ENCODE data around the gene PRPF6. TPM values are rescaled to one million over a fixed set of nuclear protein-coding genes. Genes with fewer than 3 reads are reported as not detected.
A peak's percentile ranks its signal among the peaks of the same experiment; 100 is the strongest.

Gene PRPF6
- total RNA-seq, 1 experiment from 2014 or later: 103 TPM

DNA sequence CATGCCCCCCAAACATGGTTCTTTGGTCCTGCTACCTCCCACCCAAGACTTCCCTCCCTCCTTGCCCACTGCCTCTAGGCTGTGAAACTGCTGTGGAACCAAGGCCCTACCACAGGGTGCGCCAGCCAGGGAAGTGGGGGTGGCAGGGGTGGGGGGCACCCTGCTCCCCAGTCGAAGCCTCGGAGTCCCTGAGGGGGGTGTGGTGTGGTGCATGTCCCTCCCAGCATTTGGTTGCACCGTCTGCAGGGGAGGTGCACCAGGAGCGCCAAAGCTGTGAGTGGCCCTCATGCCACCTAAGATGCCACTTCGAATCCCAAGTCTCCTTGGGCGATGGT is 96.6 kb downstream of the PRPF6 start:
- Histone ChIP-seq H3K4me1 (replicated peaks; ENCODE audit: insufficient read depth) (peaks cover 14% of the 10 kb centered on the region), H3K9me2 (ENCODE audit: insufficient read depth) (no peaks in the 10 kb centered on the region), H3K9me3 (ENCODE audit: insufficient read depth, low read depth) (no peaks in the 10 kb centered on the region), H3K4me3 (no peak overlapping the region), H3F3A (ENCODE audit: insufficient read depth, low read depth) (peaks cover 30% of the 10 kb centered on the region), H3K79me2 (ENCODE audit: low read depth) (peaks cover 12% of the 10 kb centered on the region), H3K36me3 (ENCODE audit: low read depth) (no peaks in the 10 kb centered on the region), H3K4me2 (peak overlapping the region; percentile 99; the same call in 1 of the 2 replicates), H3K27me3 (ENCODE audit: insufficient read depth, low read depth) (peaks cover 8% of the 10 kb centered on the region; the same call in 1 of the 2 replicates), H4K20me1 (ENCODE audit: insufficient read depth) (peaks cover 8% of the 10 kb centered on the region; the same call in 1 of the 2 replicates), H2AFZ (no peak overlapping the region), H3K27ac (no peak overlapping the region)
- no peak for DNase-seq
- ChIA-PET CTCF (no interaction called here), POLR2A (ENCODE audit: unreplicated experiment) (no interaction called here)
- TF ChIP-seq, protein P1, sequence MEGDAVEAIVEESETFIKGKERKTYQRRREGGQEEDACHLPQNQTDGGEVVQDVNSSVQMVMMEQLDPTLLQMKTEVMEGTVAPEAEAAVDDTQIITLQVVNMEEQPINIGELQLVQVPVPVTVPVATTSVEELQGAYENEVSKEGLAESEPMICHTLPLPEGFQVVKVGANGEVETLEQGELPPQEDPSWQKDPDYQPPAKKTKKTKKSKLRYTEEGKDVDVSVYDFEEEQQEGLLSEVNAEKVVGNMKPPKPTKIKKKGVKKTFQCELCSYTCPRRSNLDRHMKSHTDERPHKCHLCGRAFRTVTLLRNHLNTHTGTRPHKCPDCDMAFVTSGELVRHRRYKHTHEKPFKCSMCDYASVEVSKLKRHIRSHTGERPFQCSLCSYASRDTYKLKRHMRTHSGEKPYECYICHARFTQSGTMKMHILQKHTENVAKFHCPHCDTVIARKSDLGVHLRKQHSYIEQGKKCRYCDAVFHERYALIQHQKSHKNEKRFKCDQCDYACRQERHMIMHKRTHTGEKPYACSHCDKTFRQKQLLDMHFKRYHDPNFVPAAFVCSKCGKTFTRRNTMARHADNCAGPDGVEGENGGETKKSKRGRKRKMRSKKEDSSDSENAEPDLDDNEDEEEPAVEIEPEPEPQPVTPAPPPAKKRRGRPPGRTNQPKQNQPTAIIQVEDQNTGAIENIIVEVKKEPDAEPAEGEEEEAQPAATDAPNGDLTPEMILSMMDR (conservative IDR thresholded peaks at IDR 0.05): no peak
- TF ChIP-seq EZH2 (IDR thresholded peaks at IDR 0.05; ENCODE audit: low read depth): no peak
- no TSS peak for BruUV-seq (replicated peaks)
- intact Hi-C loops (cut with micrococcal nuclease; ENCODE audit: unreplicated experiment): no loop called here

- peaks cover 28% of the 10 kb centered on the region for H3F3A ChIP-seq (ENCODE audit: insufficient read depth, low read depth)
- intact Hi-C loops (cut with micrococcal nuclease; ENCODE audit: unreplicated experiment): loop anchor here (2.0 kb wide), 1 partner anchor 15 kb away; the partner anchor contains the start of gene TCEA2
- H3K79me2 ChIP-seq (ENCODE audit: low read depth): peaks cover 12% of the 10 kb centered on the region
- H3K27me3 ChIP-seq (ENCODE audit: insufficient read depth, low read depth): peaks cover 10% of the 10 kb centered on the region; the same call in 1 of the 2 replicates
- H3K9me2 ChIP-seq (ENCODE audit: insufficient read depth): no peaks in the 10 kb centered on the region
- H2AFZ ChIP-seq: no peak overlapping the region
- no peaks in the 10 kb centered on the region for H3K9me3 ChIP-seq (ENCODE audit: insufficient read depth, low read depth)
- ChIA-PET CTCF (no interaction called here), POLR2A (ENCODE audit: unreplicated experiment) (interaction anchor here (0.7 kb wide), 2 partner anchors 40 to 395 kb away, joined by 3 to 5 read pairs; no protein-coding TSS in a partner anchor)
- peak overlapping the region; percentile 94; the same call in 1 of the 2 replicates for H3K4me3 ChIP-seq
- no TSS peak for BruUV-seq (replicated peaks)
- DNase-seq: no peak
- no peak overlapping the region for H3K27ac ChIP-seq
- H3K4me2 ChIP-seq: peak overlapping the region; percentile 99
- peaks cover 8% of the 10 kb centered on the region; the same call in 1 of the 2 replicates for H4K20me1 ChIP-seq (ENCODE audit: insufficient read depth)
- H3K36me3 ChIP-seq (ENCODE audit: low read depth): no peaks in the 10 kb centered on the region
- TF ChIP-seq, protein P1 (conservative IDR thresholded peaks at IDR 0.05): no peak
- TF ChIP-seq EZH2 (IDR thresholded peaks at IDR 0.05; ENCODE audit: low read depth): no peak
- H3K4me1 ChIP-seq (replicated peaks; ENCODE audit: insufficient read depth): peaks cover 14% of the 10 kb centered on the region
These were observed 97.1 kb downstream of the PRPF6 start for GRCh38 chr20:64077876-64078551.

DNA sequence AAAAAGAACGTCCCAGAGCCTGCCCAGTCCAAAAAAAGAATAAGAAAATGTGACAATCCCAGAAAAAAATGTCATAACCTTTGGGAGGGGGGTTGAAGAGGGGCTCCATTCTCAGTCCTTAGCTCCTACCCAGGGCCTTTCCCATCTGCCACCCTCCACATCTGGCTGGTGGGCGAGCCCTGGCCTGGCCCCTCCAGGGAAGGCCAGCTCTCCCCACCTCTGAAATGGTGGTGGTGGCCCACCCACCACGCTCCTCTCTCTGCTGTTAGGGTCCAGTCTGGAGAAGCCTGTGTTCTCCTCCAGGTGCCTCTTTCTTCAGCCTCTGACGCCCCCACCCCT is 98.0 kb downstream of the PRPF6 start:
- H3K36me3 ChIP-seq (ENCODE audit: low read depth): no peaks in the 10 kb centered on the region
- intact Hi-C loops (cut with micrococcal nuclease; ENCODE audit: unreplicated experiment): loop anchor here (1.0 to 2.0 kb wide), 2 partner anchors 13 to 16 kb away; partner anchors contain the start of gene TCEA2
- H3K4me3 ChIP-seq: peak overlapping the region; percentile 94
- no peaks in the 10 kb centered on the region for H3K9me3 ChIP-seq (ENCODE audit: insufficient read depth, low read depth)
- no peaks in the 10 kb centered on the region for H3K9me2 ChIP-seq (ENCODE audit: insufficient read depth)
- no peak overlapping the region for H3K27ac ChIP-seq
- TF ChIP-seq EZH2 (IDR thresholded peaks at IDR 0.05; ENCODE audit: low read depth): no peak
- TF ChIP-seq, protein P1 (conservative IDR thresholded peaks at IDR 0.05): no peak
- peak overlapping the region; percentile 96 for H2AFZ ChIP-seq
- peaks cover 12% of the 10 kb centered on the region for H3K79me2 ChIP-seq (ENCODE audit: low read depth)
- peak overlapping the region; percentile 99 for H3K4me2 ChIP-seq
- DNase-seq: no peak
- peaks cover 15% of the 10 kb centered on the region; the same call in 1 of the 2 replicates for H3K27me3 ChIP-seq (ENCODE audit: insufficient read depth, low read depth)
- CTCF ChIA-PET: no interaction called here
- peaks cover 27% of the 10 kb centered on the region for H3F3A ChIP-seq (ENCODE audit: insufficient read depth, low read depth)
- H3K4me1 ChIP-seq (replicated peaks; ENCODE audit: insufficient read depth): peaks cover 14% of the 10 kb centered on the region
- POLR2A ChIA-PET (ENCODE audit: unreplicated experiment): no interaction called here
- TSS peak; percentile 56 for BruUV-seq (replicated peaks)
- peaks cover 8% of the 10 kb centered on the region; the same call in 1 of the 2 replicates for H4K20me1 ChIP-seq (ENCODE audit: insufficient read depth)

Data from PC-9 (cell line).